HFFc6 (cell line): ENCODE data around the gene HSPD1. TPM values are rescaled to one million over a fixed set of nuclear protein-coding genes. Genes with fewer than 3 reads are reported as not detected.
A peak's percentile ranks its signal among the peaks of the same experiment; 100 is the strongest.
"Not testable (repeated sequence)": the region's sequence is repeated elsewhere in the genome, so short reads cannot be mapped to it uniquely, and the experiment has no call there.

Experiments used
- DNase-seq: peaks from one replicate; pipeline ENCODE4 v3.0.0-alpha.2; 2018
- H3K27ac Mint-ChIP-seq: 2 replicates; pipeline ENCODE4 v1.8.0; 2020; ENCODE audit warnings: mild to moderate bottlenecking, mixed read lengths
- H3K27me3 Mint-ChIP-seq: 2 replicates; pipeline ENCODE4 v1.8.0; 2021; ENCODE audit warnings: mild to moderate bottlenecking, moderate library complexity, mixed read lengths; ENCODE audit not compliant: insufficient read depth
- H3K36me3 Mint-ChIP-seq: 2 replicates; pipeline ENCODE4 v1.8.0; 2021; ENCODE audit warnings: low read depth, mixed read lengths
- H3K4me1 Mint-ChIP-seq: 2 replicates; pipeline ENCODE4 v1.8.0; 2020; ENCODE audit warnings: low read depth, mixed read lengths
- H3K4me3 Mint-ChIP-seq: 2 replicates; pipeline ENCODE4 v1.8.0; 2020; ENCODE audit warnings: mild to moderate bottlenecking, moderate library complexity, mixed read lengths
- H3K9me3 Mint-ChIP-seq: 2 replicates; pipeline ENCODE4 v1.8.0; 2020; ENCODE audit warnings: mild to moderate bottlenecking, mixed read lengths
- CTCF ChIP-seq: fragments of 200-600 bp; sonication (generic); IDR thresholded peaks from 2 replicates; pipeline ENCODE4 v1.5.0; 2021; ENCODE audit warnings: antibody characterized with exemption, mild to moderate bottlenecking
- total RNA-seq, 6 experiments: library from RNA; stranded (reverse); fragmentation: NEBNext Ultra II Directional; extraction: Animal tissue kit (Norgen Biotek cat#: 25700); gene quantifications; 2 replicates in 1 of 6; 3 replicates in 5 of 6; pipeline ENCODE4 v1.2.3, GENCODE V29; 2021

HSPD1 gene
- total RNA-seq, 6 experiments from 2014 or later: 267 to 399 (median 280) TPM

DNA sequence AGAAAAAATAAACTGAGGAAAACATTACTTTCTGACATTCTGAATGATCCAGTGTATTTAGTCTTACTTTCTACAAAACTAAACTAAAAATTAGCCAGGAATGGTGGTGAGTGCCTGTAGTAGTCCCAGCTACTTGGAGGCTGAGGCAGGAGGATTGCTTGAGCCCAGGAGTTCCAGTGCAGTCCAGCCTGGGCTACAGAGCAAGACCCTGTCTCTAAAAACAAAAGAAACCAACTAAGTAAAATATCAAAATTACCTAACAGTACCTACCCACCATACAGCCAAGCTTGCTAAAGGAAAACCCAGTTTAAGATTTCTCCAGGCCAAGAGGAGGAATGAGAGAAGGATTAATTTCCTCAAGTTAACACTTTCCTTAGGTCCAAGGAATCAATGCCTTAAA is 2.9 kb downstream of the HSPD1 start:
- H3K36me3 Mint-ChIP-seq: peaks cover 58% of the 10 kb centered on the region
- no peaks in the 10 kb centered on the region for H3K9me3 Mint-ChIP-seq

DNA sequence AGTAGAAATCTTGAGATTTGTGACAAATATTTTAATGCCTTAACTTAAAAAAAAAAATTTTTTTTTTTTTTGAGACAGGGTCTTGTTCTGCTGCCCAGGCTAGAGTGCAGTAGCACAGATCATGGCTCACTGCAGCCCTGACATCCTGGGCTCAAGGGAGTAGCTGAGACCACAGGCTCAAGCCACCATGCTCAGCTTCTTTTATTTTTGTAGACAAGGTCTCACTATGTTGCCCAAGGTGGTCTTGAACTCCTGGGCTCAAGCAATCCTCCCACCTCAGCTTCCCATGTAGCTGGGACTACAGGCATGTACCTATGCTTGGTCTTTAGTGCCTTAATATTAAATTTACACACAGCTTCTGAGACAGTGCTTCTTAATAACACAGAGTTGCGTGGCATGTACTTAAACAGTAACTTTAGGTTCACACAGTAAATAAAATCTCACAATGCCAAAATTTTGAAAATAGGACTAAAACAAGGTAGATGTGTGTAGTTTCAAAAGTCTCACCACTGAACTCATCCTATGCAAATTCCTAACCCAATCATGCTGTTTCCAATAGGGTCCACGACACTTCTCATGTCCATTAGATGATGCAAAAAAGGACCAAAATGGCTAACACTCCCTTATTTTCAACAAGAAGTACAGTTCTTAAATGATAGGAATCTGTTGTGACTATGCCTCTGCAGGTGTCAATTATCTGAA is 4.1 kb downstream of the HSPD1 start:
- Mint-ChIP-seq H3K36me3 (peaks cover 49% of the 10 kb centered on the region), H3K4me3 (no peak overlapping the region), H3K4me1 (peaks cover 32% of the 10 kb centered on the region), H3K27ac (no peak overlapping the region), H3K9me3 (no peaks in the 10 kb centered on the region), H3K27me3 (peaks cover 5% of the 10 kb centered on the region; the same call in 1 of the 2 replicates)
- DNase-seq: no peak
- TF ChIP-seq CTCF: no peak

More for the DNA sequence above, 2.9 kb downstream of the HSPD1 start:
- peaks cover 5% of the 10 kb centered on the region; the same call in 1 of the 2 replicates for H3K27me3 Mint-ChIP-seq
- peak overlapping the region; percentile 95 for H3K4me3 Mint-ChIP-seq
- peaks cover 41% of the 10 kb centered on the region for H3K4me1 Mint-ChIP-seq
- no peak for DNase-seq
- H3K27ac Mint-ChIP-seq: peak overlapping the region; percentile 24; the same call in 1 of the 2 replicates
- no peak for TF ChIP-seq CTCF

GRCh38 chr2:197487385-197487784 is 12.3 kb downstream of the HSPD1 start:
- Mint-ChIP-seq H3K4me1 (no peaks in the 10 kb centered on the region), H3K36me3 (peaks cover 59% of the 10 kb centered on the region), H3K9me3 (peaks cover 18% of the 10 kb centered on the region), H3K27me3 (peaks cover 2% of the 10 kb centered on the region; the same call in 1 of the 2 replicates), H3K4me3 (no peak overlapping the region), H3K27ac (no peak overlapping the region)
- no peak for DNase-seq
- no peak for TF ChIP-seq CTCF

DNA sequence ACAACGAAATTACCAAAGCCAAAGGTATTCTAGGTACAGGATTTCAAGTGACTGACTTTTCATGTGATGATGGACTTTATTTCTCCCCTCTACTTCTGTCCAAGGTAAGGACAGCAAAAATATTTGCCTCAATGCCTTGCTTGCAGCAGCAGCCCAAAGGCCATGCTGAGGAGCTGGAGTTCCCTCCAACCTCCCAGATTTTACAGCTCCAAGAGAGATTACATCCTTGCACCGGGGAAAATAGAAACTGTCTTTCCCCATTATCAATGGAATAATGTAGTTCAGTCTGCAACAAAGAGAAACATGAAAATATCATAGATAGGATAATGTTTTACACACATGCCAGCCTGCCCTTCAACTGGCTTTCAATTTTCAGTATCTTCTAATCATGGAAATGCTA is 13.5 kb downstream of the HSPD1 start:
- H3K4me3 Mint-ChIP-seq: no peak overlapping the region
- H3K27me3 Mint-ChIP-seq: peaks cover 2% of the 10 kb centered on the region; the same call in 1 of the 2 replicates
- TF ChIP-seq CTCF: no peak
- H3K27ac Mint-ChIP-seq: no peak overlapping the region
- DNase-seq: no peak
- H3K36me3 Mint-ChIP-seq: peaks cover 59% of the 10 kb centered on the region
- H3K4me1 Mint-ChIP-seq: no peaks in the 10 kb centered on the region
- H3K9me3 Mint-ChIP-seq: peaks cover 18% of the 10 kb centered on the region

DNA sequence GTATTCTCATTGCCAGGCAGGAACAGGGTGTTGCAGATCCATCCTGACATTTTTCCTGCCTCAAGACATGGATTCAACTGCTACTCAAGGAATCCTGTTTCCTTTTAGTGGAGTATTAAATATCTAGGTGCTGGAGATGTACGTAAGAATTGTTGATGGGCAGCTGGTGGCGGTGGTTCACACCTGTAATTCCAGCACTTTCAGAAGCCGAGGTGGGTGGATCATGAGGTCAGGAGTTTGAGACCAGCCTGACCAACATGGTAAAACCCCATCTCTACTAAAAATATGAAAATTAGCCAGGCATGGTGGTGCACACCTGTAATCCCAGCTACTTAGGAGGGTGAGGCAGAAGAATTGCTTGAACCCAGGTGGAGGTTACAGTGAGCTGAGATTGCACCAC is 15.4 kb downstream of the HSPD1 start:
- not testable (repeated sequence) for H3K27ac Mint-ChIP-seq, H3K27me3 Mint-ChIP-seq, H3K4me3 Mint-ChIP-seq, DNase-seq, H3K4me1 Mint-ChIP-seq
- Mint-ChIP-seq H3K9me3 (peaks cover 18% of the 10 kb centered on the region), H3K36me3 (peaks cover 59% of the 10 kb centered on the region)

- peaks cover 18% of the 10 kb centered on the region for H3K9me3 Mint-ChIP-seq
- H3K36me3 Mint-ChIP-seq: peaks cover 45% of the 10 kb centered on the region
- H3K27me3 Mint-ChIP-seq: peaks cover 2% of the 10 kb centered on the region
- H3K4me3 Mint-ChIP-seq: no peak overlapping the region
- H3K4me1 Mint-ChIP-seq: no peaks in the 10 kb centered on the region
- DNase-seq: no peak
- no peak for TF ChIP-seq CTCF
- H3K27ac Mint-ChIP-seq: no peak overlapping the region
Observed at GRCh38 chr2:197480165-197481036, 19.2 kb downstream of the HSPD1 start.
